Stomach smooth muscle (tissue), 2 donors: Measurements from ENCODE around the gene THRB.

Experiments
- H3K27ac ChIP-seq: one replicate; pipeline ENCODE4 v1.7.0; 2013; ENCODE audit warnings: mild to moderate bottlenecking, low read length, inconsistent platforms
- H3K27me3 ChIP-seq, 2 donors: one replicate each; pipeline ENCODE4 v1.7.0; 2013; ENCODE audit warnings: low read length in 2 of 2; ENCODE audit not compliant: insufficient read depth in 2 of 2, control insufficient read depth in 1 of 2
- H3K36me3 ChIP-seq, 2 donors: one replicate each; pipeline ENCODE4 v1.7.0; 2013; ENCODE audit warnings: low read length in 2 of 2; ENCODE audit not compliant: control insufficient read depth in 2 of 2, insufficient read depth in 2 of 2
- H3K4me1 ChIP-seq: one replicate; pipeline ENCODE4 v1.7.0; 2013; ENCODE audit warnings: low read length; ENCODE audit not compliant: control insufficient read depth, insufficient read depth
- H3K4me3 ChIP-seq, 2 donors: one replicate each; pipeline ENCODE4 v1.7.0; 2013; ENCODE audit warnings: low read length in 2 of 2
- H3K9ac ChIP-seq, 2 donors: one replicate each; pipeline ENCODE4 v1.7.0; 2013; ENCODE audit warnings: low read length in 2 of 2, mild to moderate bottlenecking in 1 of 2
- H3K9me3 ChIP-seq, 2 donors: one replicate each; pipeline ENCODE4 v1.7.0; 2013; ENCODE audit warnings: low read length in 2 of 2; ENCODE audit not compliant: control insufficient read depth in 2 of 2
- donor health status: healthy.
- donor health status: Pancreatic carcinoma.

THRB gene

DNA sequence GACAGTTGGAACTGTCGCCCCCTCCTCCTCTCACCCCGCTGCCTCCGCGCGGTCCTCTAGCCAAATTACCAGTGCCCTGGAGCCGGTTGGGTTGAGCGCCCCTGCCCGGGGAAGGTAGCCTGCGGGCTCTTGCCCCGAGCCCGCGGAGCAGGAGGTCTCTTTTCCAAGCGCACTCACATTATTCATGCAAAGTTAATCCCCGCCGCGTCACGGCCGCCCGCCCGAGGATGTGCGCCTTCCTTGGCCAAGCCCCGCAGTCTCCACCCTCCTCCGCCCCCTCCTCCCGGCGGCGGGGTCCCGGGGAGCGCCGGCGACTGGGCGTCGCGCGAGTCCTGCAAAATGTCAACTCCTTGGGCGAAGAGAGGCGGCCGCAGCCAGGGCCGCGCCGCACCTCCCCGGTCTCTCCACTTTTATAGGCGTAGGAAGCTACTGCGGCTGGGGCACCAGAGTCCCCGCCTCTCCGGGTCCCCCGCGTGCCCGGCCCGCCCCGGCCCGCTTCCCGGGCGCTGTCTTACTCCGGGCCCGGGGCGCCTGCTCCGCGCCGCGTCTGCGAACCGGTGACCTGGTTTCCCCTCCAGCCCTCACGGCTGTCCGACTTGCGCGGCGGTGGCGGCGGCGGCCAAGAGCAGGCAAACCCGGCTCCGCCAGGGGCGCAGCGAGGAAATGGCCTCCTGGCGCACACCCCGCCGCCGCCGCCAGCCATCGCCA, at the start of gene THRB:
Gene THRB (minus strand): TSS at position 233 of the 708 bp plus-strand sequence.
- H3K27ac ChIP-seq, result peak within 1 kb of the TSS; percentile 87
- no peaks in the 10 kb centered on the region for H3K27me3 ChIP-seq
- H3K36me3 ChIP-seq, result no peaks in the 10 kb centered on the region
- H3K9ac ChIP-seq, result peak within 1 kb of the TSS; percentile 73 to 83
- H3K4me3 ChIP-seq, result peak within 1 kb of the TSS; percentile 78 to 94
- H3K9me3 ChIP-seq, result no peaks in the 10 kb centered on the region
- H3K4me1 ChIP-seq, result peaks cover 19% of the 10 kb centered on the region

DNA sequence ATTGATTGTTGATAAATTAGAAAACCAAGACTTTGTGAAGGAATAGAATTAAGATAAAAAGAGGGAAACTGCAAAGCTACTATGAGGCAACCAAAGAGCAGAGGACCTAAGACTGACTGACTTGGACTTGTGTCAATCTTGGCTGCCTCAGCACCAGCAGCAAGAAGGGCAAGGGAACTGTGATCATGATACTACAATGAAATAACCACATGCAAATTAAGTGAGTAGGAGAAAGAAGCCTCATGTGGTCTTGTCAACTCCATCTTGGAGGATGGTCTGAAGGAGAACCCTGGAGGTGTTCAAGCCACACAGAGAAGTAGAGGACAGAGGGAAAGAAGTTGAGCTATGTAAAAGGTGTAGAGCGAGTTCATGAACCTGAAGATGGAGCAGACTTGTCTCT, 47.3 kb upstream of the THRB start:
- H3K4me1 ChIP-seq, result no peaks in the 10 kb centered on the region
- no peak overlapping the region for H3K4me3 ChIP-seq
- H3K9ac ChIP-seq, result no peak overlapping the region
- H3K9me3 ChIP-seq, result no peaks in the 10 kb centered on the region
- H3K27me3 ChIP-seq, result no peaks in the 10 kb centered on the region
- H3K27ac ChIP-seq, result no peak overlapping the region
- H3K36me3 ChIP-seq, result no peaks in the 10 kb centered on the region

DNA sequence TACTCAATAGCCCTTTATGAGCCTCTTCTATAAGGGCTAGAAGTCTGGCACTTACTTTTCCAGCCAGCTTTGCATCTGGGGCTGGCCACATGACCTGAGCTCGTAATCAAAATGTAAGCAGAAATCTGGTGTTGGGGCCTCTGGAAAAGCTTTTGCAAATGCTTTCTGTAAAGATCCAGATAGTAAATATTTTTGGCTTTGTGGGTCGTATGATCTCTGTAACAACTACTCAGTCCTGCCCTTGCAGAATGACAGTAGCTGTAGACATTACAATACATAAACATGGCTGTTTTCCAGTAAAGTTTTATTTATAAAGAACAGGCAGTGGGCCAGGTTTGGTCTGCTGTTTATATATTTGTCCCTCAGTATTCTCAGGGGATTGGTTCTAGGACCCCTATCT, 46.2 kb upstream of the THRB start:
- Histone ChIP-seq H3K9me3 (no peaks in the 10 kb centered on the region), H3K27me3 (no peaks in the 10 kb centered on the region), H3K4me3 (no peak overlapping the region), H3K36me3 (no peaks in the 10 kb centered on the region), H3K27ac (no peak overlapping the region), H3K9ac (no peak overlapping the region), H3K4me1 (no peaks in the 10 kb centered on the region)

DNA sequence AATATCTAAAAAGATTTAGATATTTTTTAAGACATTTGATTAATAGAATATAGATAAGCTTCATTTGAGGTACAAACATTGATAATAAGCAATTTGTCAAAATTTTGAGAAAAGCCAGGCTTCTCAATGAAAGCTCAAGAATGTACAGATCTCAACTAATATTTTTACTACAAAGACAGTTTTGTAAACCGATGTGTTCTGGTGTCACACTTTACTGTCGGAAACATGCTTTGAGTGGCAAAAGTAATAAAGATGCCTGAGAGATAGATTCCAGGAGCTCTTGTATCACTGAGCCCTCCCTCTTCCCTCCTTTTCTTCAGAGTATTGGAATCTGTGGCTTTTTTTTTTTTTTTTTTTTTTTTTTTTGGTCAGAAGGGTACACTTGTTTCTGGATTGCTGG, 45.0 kb upstream of the THRB start:
- Histone ChIP-seq H3K9me3 (no peaks in the 10 kb centered on the region), H3K27ac (no peak overlapping the region), H3K9ac (no peak overlapping the region), H3K4me3 (no peak overlapping the region), H3K4me1 (no peaks in the 10 kb centered on the region), H3K27me3 (no peaks in the 10 kb centered on the region), H3K36me3 (no peaks in the 10 kb centered on the region)

DNA sequence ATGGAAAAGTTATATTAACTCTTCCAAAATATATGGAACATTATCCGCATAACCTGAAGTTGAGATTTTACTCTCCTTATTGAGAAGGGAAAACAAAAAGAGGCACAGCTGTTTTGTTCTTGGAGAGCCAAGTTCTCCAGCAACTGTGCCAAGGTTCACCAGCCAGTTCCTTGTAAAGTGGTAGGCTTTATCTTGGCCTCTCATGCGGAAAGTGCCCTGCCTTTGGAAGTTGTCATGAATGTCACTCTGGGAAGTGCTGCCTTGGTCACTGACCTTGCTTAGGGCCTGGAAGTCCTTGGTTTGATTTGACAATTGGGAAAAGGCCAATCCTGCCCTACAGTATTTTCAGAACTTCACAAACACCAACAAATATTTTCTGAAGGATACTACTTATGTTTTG, 44.2 kb upstream of the THRB start:
- no peaks in the 10 kb centered on the region for H3K36me3 ChIP-seq
- no peak overlapping the region for H3K27ac ChIP-seq
- H3K4me3 ChIP-seq, result no peak overlapping the region
- H3K27me3 ChIP-seq, result no peaks in the 10 kb centered on the region
- H3K9ac ChIP-seq, result no peak overlapping the region
- no peaks in the 10 kb centered on the region for H3K4me1 ChIP-seq
- H3K9me3 ChIP-seq, result no peaks in the 10 kb centered on the region

DNA sequence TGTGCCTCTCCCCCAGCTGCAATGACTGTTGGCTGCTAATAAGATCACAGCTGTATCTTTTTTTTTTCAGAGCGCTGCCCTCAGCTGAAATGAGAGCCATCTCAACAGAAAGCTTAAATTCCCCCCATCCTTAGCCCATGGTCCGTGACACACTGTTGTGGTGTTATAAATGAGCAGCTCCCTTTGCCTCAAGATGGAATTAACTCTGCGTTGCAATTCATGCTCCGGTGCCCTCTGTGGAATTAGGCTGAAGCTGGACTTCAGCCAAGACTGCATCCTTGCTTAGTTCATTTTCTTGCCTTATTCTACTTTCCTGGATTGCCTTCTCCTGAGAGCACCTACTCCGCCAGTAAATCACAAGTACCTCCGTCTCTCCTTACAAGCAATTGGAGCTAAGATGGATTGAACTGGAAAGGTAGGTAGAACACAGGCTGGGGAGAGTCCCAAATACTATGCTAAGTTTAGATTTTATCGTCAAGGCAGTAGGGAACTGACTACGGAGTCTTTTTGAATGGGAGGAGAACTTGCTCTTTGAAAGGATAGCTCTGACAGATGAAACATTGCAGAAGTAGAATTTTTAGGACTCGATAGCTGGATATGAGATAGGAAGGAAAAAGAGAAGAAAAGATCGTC, 39.0 kb upstream of the THRB start:
- Histone ChIP-seq H3K9ac (no peak overlapping the region), H3K4me3 (no peak overlapping the region)

DNA sequence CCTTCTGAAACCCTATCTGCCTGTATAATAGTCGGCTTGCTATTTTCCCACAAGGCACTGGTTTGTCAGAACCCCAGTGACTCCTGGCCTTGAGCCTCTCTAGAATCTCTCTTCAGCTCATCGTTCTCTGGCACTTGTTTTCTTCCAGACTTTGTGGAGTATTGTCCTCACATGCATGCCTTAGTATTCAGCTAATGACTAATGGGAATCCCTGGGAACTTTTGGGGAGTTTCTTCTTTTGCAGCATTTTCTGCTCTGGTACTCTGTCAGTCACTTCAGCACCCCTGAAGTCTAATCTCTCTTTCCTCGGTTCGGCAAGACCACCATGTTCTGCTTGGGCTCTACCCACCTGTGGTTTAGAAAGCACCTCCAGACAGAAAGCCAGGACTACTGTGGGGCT, 35.8 kb upstream of the THRB start:
- Histone ChIP-seq H3K27me3 (no peaks in the 10 kb centered on the region), H3K4me3 (no peak overlapping the region), H3K9me3 (no peaks in the 10 kb centered on the region), H3K9ac (no peak overlapping the region), H3K27ac (no peak overlapping the region), H3K36me3 (no peaks in the 10 kb centered on the region), H3K4me1 (no peaks in the 10 kb centered on the region)

More for the DNA sequence above, 39.0 kb upstream of the THRB start:
- H3K9me3 ChIP-seq, result no peaks in the 10 kb centered on the region
- H3K4me1 ChIP-seq, result no peaks in the 10 kb centered on the region
- H3K27me3 ChIP-seq, result no peaks in the 10 kb centered on the region
- H3K36me3 ChIP-seq, result no peaks in the 10 kb centered on the region
- H3K27ac ChIP-seq, result no peak overlapping the region

DNA sequence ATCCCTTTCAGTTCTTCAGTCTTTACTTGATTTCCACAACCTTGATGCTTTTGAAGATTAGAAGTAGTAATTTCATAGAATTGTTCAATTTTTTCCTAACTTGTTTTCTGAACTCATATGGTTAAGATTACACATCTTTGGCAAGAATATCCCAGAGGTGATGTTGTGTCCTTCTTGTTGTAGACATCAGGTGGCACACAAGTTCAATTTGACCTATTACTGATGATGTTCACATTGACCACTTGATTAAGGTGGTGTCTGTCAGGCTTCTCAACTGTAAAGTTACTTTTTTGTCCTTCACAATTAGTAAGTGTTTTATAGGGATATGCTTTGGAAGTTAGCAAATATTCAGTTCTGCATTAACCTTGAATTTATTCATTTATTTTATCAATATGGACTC, 34.6 kb upstream of the THRB start:
- Histone ChIP-seq H3K27me3 (no peaks in the 10 kb centered on the region), H3K9ac (no peak overlapping the region), H3K4me3 (no peak overlapping the region), H3K36me3 (no peaks in the 10 kb centered on the region), H3K27ac (no peak overlapping the region), H3K9me3 (no peaks in the 10 kb centered on the region), H3K4me1 (no peaks in the 10 kb centered on the region)

DNA sequence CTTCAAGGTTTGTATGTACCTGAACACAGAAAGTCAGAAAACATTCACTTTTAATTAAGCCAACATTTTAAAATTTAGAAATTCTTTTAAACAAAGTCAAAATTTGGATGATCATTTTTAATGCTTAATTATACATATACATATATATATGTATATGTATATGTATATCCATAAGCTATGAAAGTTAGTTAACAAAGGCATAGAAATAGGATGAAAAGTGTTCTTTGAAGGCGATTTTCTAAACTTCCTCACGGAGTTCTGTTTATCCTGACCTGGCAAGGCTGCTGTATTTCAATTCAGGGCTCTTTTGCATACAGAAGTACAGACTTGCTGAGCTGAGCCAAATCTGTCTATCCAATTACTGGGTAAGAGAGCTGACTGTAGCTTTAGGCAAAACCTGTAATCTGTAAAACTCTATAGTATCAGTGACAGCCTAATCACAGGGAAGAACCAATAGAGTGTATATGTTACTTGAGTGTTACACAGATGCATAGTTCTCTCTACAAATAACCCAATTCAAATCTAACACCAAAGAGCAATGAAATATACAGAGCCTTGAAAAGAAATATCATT, 32.1 kb upstream of the THRB start:
- H3K4me3 ChIP-seq, result no peak overlapping the region
- no peak overlapping the region for H3K9ac ChIP-seq
- H3K27me3 ChIP-seq, result no peaks in the 10 kb centered on the region
- H3K36me3 ChIP-seq, result no peaks in the 10 kb centered on the region
- H3K9me3 ChIP-seq, result no peaks in the 10 kb centered on the region
- H3K4me1 ChIP-seq, result no peaks in the 10 kb centered on the region
- H3K27ac ChIP-seq, result no peak overlapping the region

DNA sequence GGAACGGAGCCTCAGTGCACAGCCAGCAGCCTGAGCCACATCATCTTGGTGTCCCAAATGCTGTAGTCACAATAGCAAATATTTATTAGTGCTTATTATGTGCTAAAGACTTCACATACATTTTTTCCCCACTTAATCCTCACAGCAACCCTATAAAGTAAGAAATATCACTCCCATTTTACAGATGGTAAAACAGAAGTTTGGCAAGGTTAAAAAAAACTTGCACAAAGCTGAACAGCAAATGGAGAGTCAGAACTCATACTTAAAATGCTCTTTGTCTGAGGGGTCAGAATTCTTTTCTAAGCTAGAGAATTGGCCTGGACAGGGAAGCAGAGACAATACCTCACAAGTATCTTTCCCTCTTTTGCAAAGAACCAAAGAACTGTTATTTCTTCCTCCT, 30.9 kb upstream of the THRB start:
- Histone ChIP-seq H3K9ac (no peak overlapping the region), H3K4me3 (no peak overlapping the region), H3K36me3 (no peaks in the 10 kb centered on the region), H3K9me3 (no peaks in the 10 kb centered on the region), H3K27ac (no peak overlapping the region), H3K4me1 (peaks cover 4% of the 10 kb centered on the region), H3K27me3 (no peaks in the 10 kb centered on the region)

DNA sequence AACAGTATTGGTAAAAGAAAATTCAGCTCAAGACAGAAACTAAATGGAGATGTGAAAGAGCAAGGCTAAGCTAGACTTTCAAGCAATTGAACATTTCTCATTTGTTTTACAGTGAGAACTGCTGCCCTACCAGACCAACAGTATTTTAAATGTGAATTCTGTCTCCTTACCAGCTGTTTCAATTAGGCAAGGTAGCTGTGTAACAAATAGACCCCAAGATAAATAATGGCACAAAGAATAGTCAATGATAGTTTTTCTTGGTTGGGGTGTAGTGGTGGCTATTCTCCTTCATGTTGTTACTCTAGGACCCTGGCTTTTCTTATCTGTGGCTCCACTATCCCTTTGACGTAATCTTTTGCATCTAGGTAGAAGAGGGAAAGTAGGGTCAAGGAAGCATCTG, 30.4 kb upstream of the THRB start:
- H3K9me3 ChIP-seq, result no peaks in the 10 kb centered on the region
- H3K9ac ChIP-seq, result no peak overlapping the region
- H3K36me3 ChIP-seq, result no peaks in the 10 kb centered on the region
- peaks cover 7% of the 10 kb centered on the region for H3K4me1 ChIP-seq
- H3K27me3 ChIP-seq, result no peaks in the 10 kb centered on the region
- no peak overlapping the region for H3K27ac ChIP-seq
- H3K4me3 ChIP-seq, result no peak overlapping the region
